ENCODE results near the gene EVPL.
"Not testable (repeated sequence)": the region's sequence is repeated elsewhere in the genome, so short reads cannot be mapped to it uniquely, and the experiment has no call there.

The EVPL gene

DNA sequence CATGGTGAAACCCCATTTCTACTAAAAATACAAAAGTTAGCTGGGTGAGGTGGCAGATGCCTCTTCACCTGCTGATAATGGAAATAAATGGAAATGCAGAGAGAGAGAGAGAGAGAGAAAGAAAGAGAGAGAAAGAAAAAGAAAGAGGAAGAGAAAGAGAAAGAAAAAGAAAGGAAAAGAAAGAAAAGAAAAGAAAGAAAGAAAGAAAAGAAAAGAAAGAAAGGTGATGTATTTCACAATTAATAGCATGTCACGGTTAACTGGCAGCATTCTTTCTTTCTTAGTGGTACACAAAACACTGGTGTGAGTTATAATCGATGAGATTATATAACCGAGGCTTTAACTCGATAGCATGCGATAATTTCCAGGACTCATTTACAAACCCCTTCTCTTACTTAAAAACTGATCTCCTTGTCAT, 51.3 kb downstream of the EVPL start:
- in situ Hi-C loops (cut with MboI; ENCODE audit: low sequenced_read_pairs), result loop anchor here (25.0 kb wide), 1 partner anchor 213 kb away; the partner anchor contains the start of gene GALK1

DNA sequence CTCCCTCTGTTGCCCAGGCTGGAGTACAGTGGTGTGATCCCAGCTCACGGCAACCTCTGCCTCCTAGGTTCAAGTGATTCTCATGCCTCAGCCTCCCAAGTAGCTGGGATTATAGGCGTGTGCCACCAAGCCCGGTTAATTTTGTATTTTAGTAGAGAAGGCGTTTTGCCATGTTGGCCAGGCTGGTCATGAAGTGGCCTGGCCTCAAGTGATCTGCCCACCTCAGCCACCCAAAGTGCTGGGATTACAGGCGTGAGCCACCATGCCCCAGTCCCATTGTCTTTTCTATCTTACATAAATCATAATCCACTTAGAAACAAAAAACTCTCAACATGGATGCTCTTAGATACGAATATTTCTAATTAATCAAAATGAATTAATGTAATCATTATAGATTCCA, 51.9 kb downstream of the EVPL start:
- in situ Hi-C loops (cut with MboI; ENCODE audit: low sequenced_read_pairs), result loop anchor here (25.0 kb wide), 1 partner anchor 213 kb away; the partner anchor contains the start of gene GALK1

DNA sequence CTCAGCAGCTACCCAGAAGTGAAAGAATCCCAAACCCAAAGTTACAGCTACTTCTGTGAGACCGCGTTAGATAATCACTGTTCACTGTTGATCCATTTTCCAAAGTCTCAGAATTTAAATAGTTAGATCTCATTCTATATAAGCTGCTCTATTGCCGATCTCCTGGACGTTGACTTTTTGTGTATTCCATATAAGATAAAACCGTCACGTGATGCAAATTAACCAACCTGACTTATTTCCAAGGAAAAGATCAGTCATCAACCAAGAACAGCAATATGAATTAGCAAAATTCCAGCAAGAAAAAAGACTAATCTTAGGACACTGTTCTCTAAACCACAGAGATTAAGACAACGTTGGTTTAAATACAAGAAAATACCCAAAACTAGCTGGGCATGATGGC, 56.5 kb downstream of the EVPL start:
- in situ Hi-C loops (cut with MboI; ENCODE audit: low sequenced_read_pairs), result no loop called here

DNA sequence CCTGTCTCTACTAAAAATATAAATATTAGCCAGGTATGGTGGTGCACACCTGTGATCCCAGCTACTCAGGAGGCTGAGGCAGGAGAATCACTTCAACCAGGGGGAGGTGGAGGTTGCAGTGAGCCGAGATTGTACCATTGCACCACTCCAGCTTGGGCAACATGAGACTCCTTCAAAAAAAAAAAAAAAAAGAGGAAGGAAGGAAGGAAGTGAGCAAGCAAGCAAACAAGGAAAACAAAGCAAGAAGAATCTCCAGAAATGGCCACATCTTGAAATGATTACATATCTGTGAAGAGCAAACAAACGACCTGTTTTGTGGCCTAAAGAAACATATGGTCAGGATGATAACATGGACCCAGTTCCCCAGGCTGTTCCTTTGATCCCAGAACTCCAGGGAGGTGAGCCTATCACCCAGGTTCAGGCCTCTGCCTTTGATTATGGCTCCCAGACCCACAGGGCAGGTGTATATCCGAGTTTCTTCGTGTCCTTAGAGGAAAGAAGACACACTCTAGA, 57.0 kb downstream of the EVPL start:
- in situ Hi-C loops (cut with MboI; ENCODE audit: low sequenced_read_pairs), result no loop called here

DNA sequence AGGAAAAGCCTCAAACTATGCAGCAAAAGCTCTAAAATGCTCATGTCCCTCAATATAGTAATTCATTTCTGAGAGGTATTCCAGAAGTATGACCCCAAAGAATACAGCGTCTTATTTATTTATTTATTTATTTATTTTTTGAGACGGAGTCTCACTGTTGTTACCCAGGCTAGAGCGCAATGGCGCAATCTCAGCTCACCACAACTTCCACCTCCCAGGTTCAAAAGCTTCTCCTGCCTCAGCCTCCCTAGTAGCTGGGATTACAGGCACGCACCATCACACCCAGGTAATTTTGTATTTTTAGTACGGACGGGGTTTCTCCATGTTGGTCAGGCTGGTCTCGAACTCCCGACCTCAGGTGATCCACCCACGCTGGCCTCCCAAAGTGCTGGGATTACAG, 58.1 kb downstream of the EVPL start:
- in situ Hi-C loops (cut with MboI; ENCODE audit: low sequenced_read_pairs), result not testable (repeated sequence)

DNA sequence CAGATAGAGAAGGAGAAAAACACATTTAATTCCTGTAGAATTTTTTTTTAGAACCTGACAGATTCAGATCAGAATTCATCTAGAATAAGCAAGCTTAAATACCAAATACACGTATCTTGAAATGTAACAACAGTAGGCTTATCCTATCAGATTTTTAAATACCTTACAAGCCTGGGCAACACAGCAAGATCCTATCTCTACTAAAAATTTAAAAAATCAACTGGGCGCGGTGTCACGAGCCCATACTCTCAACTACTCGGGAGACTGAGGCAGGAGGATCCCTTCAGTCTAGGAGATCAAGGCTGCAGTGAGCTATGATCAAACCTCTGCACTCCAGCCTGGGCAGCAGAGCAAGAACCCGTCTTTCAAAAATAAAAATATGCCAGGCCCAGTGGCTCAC, 61.6 kb downstream of the EVPL start:
- in situ Hi-C loops (cut with MboI; ENCODE audit: low sequenced_read_pairs), result no loop called here

DNA sequence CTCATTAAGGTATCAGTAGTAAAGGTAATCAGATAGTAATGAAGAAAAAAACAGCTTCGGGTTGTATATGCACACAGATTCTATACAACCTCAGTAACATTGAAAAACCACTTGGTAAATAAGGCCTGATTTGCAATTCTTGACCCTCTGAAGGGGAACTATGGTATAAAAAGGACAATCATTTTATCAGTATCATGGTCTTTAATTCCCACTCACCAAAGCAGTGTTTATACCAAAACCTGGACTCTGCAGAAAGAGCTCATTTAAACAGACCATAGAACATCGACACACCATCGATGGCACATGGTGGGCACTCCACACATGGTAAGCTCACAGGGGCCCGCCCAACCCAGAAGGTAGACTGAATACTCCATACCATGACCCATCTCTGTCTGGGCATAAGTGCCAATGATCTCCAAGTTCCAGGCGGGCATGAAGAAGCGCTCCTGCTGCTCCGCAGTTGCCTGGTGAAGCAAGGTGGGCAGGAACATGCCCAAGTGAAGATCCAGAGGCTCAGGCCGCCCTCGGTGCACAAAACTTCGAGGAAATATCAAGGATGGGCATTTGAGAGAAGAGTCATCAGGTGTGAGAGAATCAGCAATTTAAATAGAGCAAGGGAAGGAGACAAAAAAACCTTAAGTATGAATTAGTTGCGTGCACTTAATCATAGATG, 67.1 kb downstream of the EVPL start:
- in situ Hi-C loops (cut with MboI; ENCODE audit: low sequenced_read_pairs), result no loop called here

DNA sequence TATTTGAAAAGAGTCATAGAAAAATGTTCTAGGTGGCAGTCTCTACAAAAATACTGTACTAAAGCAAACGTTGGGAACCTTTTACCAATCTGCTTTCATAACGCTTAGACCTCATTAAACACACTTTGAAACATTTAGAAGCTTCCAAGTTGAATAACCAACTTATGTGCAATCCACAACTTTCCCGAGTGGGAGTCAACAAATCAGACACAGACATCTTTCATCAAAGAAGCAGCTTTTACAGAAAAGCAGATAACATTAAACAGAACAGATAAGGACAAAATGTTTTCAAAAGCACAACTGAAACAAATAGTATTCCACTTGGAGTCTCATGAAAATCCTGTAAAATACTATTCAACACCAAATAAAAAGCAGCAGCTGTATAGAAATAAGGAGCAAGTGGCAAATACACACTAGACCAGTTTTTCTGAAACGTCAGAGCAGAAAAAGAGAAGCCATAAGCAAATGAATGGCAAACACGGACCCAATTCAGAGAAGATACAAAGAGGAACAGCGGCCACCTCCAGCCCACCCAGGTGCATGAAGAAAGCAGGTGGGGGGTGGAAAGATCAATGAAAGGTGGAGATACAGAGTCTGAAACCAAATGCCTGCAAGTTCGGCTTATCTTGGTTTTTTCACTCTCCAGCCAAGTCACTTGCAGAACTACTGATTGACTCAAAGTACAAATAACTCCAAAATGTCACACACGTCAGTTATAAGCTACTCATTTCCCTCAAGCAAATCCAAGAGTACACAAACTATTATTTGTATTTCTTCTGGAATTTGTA, 67.9 kb downstream of the EVPL start:
- in situ Hi-C loops (cut with MboI; ENCODE audit: low sequenced_read_pairs), result no loop called here
